AG08396 (cell line): Measurements from ENCODE around the gene PHF13.

ENCODE experiments used
- DNase-seq: peaks from one replicate; pipeline ENCODE4 v3.0.0; 2012; ENCODE audit warnings: low spot score, mixed read lengths

PHF13 gene

GRCh38 chr1:6602669-6603237, 10.8 kb upstream of the PHF13 start, which contains the start of gene KLHL21:
Gene KLHL21 (minus strand): TSS chr1:6602869. CDS start chr1:6602817, 52 bp downstream.
- DNase-seq: peak; percentile 96

- peak; percentile 49 for DNase-seq
Measured at GRCh38 chr1:6603238-6603914, 10.2 kb upstream of the PHF13 start.

GRCh38 chr1:6603915-6604558, 9.5 kb upstream of the PHF13 start:
- peak; percentile 80 for DNase-seq

DNA sequence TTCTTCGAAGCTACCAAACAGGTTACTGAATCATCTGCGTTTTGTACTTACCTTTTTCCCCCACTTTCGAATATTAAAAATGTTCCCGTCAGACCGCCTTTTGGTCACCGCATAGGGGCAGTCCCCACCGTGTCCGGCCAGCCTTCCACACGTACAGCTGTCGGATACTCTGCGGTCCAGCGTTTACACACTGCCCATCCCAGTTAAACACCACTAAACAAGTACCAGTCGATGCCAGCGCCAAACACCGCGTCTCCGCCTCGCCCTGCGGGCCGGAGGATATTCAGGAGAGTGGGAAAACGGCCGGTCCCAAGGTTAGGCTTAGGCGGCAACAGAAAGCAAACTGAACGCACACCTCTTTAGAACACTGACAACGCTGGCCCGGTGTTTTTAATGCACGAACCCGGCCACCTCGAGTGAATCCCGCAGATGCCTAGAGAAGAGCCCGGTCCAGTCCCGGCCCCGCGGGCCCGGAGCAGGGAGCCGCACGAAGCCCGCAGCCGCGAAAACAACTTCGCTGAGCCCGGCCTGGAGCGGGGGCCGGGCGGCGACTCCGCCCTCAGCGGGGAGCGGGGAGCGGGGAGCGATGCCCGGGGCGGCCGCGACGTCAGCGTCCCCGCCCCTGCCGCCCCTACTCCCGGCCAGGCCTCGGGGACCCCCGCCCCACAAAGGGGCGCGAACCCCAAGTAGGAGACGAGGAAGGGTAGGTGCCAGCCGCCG, 730 bp upstream of the PHF13 start:
- DNase-seq: peak; percentile 87

DNA sequence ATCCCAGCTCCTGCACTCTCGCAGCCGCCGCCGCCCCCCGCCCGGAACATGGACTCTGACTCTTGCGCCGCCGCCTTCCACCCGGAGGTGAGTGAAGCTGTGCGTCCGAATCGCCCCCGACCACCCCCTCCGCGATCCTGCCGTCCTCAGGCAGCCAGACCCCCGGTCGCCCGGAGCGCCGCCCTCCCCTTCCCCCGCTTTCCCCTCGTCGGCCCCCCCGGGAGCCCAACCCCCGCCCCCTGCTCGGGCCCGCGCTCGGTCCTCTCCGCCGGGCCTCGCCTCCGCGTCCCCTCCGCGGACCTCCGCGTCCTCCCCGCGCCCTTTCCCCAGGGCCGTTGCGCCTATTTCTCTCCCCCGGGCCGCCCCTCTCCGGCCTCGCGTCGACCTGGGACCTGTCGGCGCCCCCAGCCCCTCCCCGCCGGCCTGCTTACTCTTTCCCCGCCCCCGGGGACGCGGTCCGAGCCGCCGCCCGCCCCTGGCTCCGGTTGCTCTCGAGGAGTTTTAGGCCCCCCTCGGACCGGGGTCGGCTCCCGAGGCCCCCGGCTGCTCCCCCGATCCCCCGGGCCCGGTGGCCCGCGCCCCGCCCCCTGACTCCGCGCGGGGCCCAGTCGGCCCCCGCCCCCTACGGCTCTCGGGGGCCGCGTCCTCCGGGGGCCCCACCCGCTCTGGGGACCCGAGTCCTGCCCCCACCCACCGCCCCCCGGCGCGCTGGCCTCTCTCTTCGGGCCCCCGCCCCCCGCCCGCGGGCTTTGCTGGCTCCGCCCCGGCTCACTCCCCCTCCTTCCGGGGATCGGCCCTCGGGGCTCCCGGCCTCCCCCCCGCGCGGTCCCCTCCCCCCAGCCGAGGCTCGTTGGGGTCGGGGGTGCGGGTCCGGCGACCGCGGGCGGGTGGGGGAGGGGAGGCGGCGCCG, 743 bp downstream of the PHF13 start:
- DNase-seq: peak; percentile 83

DNA sequence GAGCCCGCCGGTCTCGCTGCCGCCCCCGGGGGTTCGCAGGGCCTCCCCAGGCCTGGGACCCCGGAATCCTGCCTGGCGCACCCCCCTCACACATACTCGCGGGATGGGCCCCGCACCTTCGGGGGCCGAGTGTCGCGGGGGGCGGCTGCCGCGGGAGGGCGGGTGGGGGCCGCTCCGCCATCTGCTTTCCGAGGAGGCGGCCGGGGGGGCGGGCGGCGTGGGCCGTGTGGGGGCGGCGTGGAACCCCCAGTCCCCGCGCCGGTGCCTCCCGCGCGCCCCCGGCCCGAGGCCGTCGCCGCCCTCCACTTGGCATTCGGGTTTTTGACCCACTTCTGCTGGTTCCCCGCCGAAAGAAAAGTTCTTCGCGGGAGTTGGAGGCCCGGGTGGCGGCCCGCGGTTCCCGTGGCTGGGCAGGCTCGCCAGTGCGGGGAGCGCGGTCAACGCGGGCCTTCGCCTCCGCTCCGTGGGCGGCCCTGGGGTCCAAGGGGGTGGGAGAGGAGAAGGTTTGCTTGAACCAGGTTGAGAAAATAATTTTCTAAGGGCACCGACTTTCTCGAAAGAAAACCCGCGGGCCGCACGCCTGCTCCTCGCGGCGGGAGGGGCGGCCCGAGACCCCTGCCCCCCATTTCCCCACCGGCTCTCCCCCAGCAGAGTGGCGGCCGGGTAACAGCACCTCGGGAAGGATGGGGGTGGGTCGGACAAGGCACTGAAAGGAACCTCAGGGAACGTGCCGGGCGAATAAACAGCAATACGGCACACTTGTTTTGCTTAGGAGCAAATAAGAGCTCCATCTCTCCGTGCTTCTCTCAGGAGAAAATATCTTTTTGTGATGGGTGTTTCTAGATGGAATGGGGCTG, 1.6 kb downstream of the PHF13 start:
- peak; percentile 45 for DNase-seq

DNA sequence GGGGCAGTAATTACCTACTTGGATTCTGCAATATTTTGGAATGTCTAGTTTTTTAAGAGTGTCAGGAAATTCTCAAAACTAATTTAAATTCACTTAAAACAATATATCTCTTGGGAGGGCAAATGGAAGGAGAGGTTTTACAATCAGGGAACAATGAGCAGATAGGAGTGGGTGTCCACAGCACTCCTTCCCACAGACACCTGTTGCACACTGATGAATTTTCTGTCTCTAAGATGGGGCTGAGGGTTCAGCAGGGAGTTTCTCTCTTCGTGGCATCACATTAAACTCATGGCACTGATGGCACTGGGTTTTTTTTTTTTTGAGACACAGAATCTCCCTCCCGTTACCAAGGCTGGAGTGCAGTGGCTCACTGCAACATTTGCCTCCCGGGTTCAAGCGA, 5.5 kb downstream of the PHF13 start:
- no peak for DNase-seq

DNA sequence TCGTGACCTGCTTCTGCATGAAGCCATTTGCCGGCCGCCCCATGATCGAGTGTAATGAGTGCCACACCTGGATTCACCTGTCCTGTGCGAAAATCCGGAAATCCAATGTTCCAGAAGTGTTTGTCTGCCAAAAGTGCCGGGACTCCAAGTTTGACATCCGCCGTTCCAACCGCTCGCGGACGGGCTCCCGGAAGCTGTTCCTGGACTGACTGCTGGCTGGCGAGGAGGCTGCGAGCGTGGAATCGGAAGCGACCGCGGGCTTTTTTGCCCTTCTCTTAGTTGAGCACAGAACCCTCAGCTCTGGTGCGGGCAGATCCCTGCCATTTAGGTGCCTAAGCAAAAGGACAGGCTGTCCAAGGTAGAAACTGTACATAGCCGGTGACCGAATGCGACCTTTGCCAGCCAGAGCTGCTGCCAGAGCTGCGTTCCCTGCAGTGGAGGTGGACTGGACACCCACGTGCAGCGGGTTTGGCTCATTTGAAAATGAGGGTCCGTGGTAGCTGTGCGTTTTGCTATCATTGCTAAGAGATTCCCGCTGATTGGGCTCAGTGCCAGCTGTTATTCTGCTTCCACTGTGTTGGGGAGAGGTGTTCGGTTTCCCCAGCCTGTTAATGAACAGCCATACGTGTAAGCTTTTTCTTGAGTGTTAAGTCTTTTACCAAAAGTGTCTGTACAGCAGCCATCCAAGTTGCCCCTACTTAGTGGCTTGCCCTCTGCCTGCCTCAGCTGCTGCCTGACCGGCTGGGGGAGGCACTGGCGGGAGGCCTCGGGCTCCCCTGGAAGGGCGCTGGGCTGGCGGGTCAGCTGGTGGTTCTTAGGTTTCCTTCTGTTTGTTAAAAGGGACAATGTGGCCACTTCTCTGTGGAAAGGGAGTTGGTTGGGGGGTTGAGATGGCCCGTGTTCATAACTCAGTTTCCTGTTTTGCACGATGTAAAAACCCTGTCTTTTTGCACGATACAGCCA, 8.2 kb downstream of the PHF13 start:
- no peak for DNase-seq

- DNase-seq: no peak
Measured at GRCh38 chr1:6622396-6623152, 9.0 kb downstream of the PHF13 start.

DNA sequence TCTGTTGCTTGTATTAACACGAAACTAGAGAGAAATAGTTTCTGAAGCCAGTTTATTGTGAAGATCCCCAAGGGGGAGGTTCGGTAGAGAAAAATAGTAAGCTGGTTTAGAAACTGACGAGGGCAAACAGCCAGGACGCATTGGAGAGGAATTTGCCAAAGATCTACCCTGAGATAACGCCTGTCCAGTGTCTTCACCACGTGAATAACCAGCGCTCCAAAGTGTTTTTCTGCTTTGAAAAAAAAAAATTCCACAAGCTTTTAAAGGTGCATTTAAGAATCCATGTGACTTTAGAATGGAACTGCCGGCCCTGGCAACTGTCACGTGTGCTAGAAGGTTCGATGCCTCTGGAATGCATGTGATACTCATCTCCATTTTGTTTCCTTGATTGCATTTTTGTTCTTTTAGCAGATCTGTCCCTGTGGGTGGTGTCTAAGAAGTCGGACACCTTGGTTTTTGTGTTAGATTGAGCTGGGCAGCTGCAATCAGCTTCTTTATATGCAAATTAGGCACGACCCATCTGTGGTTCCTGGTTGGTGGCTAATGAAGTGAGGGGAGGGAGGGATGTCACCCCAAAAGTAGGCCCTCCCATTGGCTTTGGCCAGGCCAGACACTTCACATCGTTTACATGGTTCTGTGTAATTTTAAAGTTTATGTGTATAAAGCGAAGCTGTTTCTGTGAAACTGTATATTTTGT, 9.9 kb downstream of the PHF13 start:
- DNase-seq: no peak

GRCh38 chr1:6624710-6625583, 11.4 kb downstream of the PHF13 start, which contains the start of gene THAP3:
Gene THAP3 (plus strand): TSS chr1:6624868. CDS start chr1:6625219, 351 bp downstream.
- DNase-seq: peak; percentile 94

GRCh38 chr1:6625584-6626149, 12.1 kb downstream of the PHF13 start:
- peak; percentile 65 for DNase-seq

DNA sequence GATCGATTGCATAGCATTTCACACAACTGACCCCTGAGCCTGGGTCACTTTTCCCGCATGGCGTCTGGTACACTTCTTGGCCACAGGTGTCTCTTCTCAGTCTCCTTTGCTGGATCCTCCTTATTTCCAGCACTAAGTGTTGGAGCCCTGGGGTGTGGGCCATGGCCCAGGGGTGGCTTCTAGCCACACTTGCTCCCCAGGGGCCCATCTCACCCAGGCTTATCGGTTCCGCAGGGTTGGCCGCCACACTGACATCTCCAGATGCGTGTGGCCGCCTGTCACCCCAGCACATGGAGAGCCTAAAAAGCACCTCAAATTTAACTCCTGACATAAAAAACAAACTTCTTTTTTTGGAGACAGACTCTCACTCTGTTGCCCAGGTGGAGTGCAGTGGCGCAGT, 13.5 kb downstream of the PHF13 start:
- DNase-seq: no peak

DNA sequence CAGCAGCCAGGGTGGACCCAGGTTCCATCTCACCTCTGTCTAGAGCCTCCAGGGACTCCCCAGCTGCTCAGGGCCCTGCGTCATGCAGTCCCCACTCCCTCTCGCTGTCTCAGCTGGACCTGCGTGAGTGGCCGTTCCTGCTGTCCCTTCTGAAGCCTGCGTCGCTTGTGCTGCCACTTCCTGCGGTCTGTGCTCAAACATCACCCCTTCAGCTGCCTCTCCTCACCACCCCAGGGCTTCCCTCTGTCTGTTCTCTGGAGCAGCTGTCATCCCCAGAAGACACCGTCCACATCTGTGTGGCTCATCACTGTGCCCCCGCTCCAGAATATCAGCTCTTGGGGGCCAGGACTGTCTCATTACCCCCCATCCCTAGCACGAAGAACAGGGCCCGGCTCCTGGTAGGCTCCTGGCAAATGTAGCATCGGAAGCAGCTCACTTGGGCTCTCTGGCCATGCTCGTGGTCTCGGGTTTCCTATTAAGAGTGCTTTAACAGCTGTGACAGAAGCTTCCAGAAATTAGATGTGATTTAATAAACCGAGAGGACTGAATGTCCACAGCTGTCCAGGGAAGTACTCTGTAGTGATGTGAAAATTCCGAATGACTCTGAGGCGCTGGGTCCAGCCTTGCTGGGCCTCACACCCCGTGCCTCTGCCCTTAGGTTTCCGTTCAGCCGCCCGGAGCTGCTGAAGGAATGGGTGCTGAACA, 14.5 kb downstream of the PHF13 start:
- DNase-seq: no peak

- no peak for DNase-seq
Measured at GRCh38 chr1:6628971-6629479, 15.5 kb downstream of the PHF13 start.

- no peak for DNase-seq
Measured at GRCh38 chr1:6630027-6630426, 16.5 kb downstream of the PHF13 start.
